ENCODE data around the gene S1PR1. TPM values are rescaled to one million over a fixed set of nuclear protein-coding genes. Genes with fewer than 3 reads are reported as not detected.

Gene S1PR1
- total and polyA plus RNA-seq, 2 donors, result 17.1 to 45.6 TPM

DNA sequence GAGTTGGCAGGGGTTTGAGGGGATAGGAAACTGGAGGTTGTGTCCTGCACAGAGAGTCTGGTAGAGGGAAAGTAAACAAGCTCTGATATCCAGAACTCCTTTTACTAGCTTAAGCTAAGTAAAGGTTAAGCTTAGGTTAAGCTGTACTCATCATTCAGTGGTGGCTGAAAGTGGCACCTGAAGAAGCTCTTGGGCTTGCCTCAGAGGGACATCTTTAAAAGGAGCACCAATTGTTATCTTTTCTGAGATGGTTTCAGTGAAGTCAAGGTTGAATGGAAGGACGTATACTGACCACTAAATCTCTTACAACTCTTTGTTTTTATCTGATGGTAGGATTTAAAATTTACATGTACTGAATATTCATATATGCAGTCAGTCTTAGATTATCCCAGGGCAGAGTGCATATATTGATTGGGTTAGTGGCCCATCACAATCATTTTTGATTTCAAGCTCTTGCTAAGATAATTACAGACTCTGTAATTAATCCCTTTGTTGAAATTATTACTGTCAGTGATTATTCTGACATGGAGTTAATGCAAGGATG is 43.3 kb downstream of the S1PR1 start:
- no peak for DNase-seq (ENCODE audit: low read depth in 6 of 9, low spot score in 9 of 9)
- no peak overlapping the region for H3K4me3 ChIP-seq (ENCODE audit: low read length in 2 of 2)
- H3K27ac ChIP-seq (ENCODE audit: low read depth in 1 of 2, low read length in 1 of 2), result no peak overlapping the region
- H3K4me1 ChIP-seq (ENCODE audit: control insufficient read depth in 2 of 2, insufficient read depth in 2 of 2, low read length in 2 of 2), result peaks cover 2 to 17% of the 10 kb centered on the region in 2 donors
- no peaks in the 10 kb centered on the region for H3K36me3 ChIP-seq (ENCODE audit: control insufficient read depth in 2 of 2, insufficient read depth in 2 of 2, low read length in 1 of 2)
- H3K27me3 ChIP-seq (ENCODE audit: control insufficient read depth in 2 of 2, insufficient read depth in 1 of 2, low read length in 1 of 2), result no peaks in the 10 kb centered on the region
- WGBS, result 97% methylated on average over 1 of the region's 1 CpG
- no peaks in the 10 kb centered on the region for H3K9me3 ChIP-seq (ENCODE audit: control insufficient read depth in 2 of 2, insufficient read depth in 1 of 2, low read length in 1 of 2)

DNA sequence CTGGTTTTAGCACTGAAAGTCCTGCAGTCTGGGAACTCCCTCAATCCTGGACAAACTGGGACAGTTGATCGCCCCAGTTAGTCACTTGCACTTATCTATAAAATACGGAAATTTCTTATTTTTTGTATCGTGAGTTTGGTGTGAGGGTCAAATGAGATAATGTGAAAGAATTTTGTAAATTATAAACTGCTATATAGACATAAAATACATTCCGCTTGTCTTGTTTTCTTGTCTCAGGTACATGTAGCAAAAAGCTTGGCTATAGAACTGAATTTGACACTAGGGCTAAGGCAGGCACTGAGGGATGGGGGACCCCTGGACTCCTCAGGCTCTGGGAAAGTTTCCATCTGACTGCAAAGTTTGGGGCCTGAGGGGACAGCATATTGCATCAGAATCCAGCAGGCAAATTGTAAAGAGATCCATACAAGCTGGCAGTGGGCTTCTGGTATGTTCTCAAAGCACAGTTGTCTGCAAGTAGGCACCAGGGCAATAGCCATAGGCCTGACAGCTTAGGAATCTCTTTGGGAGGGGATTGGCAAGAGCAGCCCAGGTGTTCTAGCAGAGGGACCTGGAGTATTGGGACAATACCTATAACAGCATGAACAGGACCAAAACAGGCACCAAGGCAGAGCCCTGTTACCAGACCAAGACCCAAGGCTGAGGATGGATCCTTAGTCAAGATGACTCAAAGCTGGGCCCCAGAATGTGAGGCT is 44.3 kb downstream of the S1PR1 start:
- DNase-seq (ENCODE audit: low read depth in 6 of 9, low spot score in 9 of 9), result no peak
- no peak overlapping the region for H3K4me3 ChIP-seq (ENCODE audit: low read length in 2 of 2)
- H3K9me3 ChIP-seq (ENCODE audit: control insufficient read depth in 2 of 2, insufficient read depth in 1 of 2, low read length in 1 of 2), result no peaks in the 10 kb centered on the region
- no peaks in the 10 kb centered on the region for H3K27me3 ChIP-seq (ENCODE audit: control insufficient read depth in 2 of 2, insufficient read depth in 1 of 2, low read length in 1 of 2)
- no peak overlapping the region for H3K27ac ChIP-seq (ENCODE audit: low read depth in 1 of 2, low read length in 1 of 2)
- H3K36me3 ChIP-seq (ENCODE audit: control insufficient read depth in 2 of 2, insufficient read depth in 2 of 2, low read length in 1 of 2), result no peaks in the 10 kb centered on the region
- 99% methylated on average over 4 of the region's 4 CpGs for WGBS
- H3K4me1 ChIP-seq (ENCODE audit: control insufficient read depth in 2 of 2, insufficient read depth in 2 of 2, low read length in 2 of 2), result peaks cover 2 to 17% of the 10 kb centered on the region in 2 donors

DNA sequence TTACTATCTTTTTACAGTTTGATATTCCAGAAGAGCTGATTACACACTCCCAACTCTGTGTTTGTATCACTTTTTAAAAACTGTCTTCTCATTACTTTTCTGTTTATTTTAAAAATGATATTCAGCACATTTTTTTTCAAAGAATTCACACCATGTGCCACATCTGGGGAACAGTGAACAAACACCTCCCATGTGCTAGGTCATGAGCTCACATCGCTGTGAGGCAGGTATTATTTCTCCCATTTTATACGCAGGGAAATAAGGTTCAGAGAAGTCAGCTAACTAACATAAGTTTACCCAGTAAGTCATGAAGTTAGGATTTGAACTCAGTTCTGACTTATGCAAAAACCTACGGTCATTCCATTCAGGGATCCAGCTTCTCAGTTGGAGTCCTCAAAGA is 44.9 kb downstream of the S1PR1 start:
- 98% methylated on average over 3 of the region's 3 CpGs for WGBS
- no peaks in the 10 kb centered on the region for H3K36me3 ChIP-seq (ENCODE audit: control insufficient read depth in 2 of 2, insufficient read depth in 2 of 2, low read length in 1 of 2)
- no peak for DNase-seq (ENCODE audit: low read depth in 6 of 9, low spot score in 9 of 9)
- H3K27me3 ChIP-seq (ENCODE audit: control insufficient read depth in 2 of 2, insufficient read depth in 1 of 2, low read length in 1 of 2), result no peaks in the 10 kb centered on the region
- H3K27ac ChIP-seq (ENCODE audit: low read depth in 1 of 2, low read length in 1 of 2), result no peak overlapping the region
- H3K4me1 ChIP-seq (ENCODE audit: control insufficient read depth in 2 of 2, insufficient read depth in 2 of 2, low read length in 2 of 2), result peaks cover 2 to 17% of the 10 kb centered on the region in 2 donors
- no peak overlapping the region for H3K4me3 ChIP-seq (ENCODE audit: low read length in 2 of 2)
- H3K9me3 ChIP-seq (ENCODE audit: control insufficient read depth in 2 of 2, insufficient read depth in 1 of 2, low read length in 1 of 2), result no peaks in the 10 kb centered on the region

DNA sequence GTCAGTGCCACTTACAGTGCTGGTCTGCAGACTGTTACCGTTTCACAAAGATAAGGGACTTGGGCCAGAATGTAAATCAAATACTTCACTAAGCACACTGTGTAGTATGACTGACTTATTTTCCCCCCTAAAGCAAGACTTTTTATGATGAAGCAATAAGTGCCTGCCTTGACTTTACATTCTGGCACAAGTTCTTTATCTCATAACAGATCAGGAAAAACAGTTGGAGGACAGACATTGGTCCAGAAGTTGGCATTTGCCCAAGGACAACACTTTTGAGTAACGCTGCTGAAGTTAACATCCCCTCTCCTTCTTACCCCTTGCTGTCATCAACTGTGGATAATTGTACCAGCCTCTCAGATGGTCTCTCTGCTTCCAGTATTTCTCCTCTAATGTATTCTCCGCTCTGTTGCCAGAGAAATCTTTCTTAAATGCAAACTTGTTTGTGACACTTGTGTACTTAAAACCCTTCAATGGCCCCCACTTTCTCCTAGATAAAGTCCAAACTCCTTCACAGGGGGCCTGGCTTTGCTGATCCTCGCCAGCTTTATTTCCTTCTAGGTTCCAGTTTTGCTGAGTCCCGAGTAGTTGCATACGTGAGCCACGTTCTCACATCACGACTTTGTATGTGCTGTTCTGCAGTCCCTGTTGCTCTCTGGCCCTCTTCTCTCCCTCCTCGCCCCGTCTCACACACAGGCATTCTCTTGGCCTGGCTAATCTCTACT is 45.7 kb downstream of the S1PR1 start:
- no peak overlapping the region for H3K27ac ChIP-seq (ENCODE audit: low read depth in 1 of 2, low read length in 1 of 2)
- no peak for DNase-seq (ENCODE audit: low read depth in 6 of 9, low spot score in 9 of 9)
- H3K4me3 ChIP-seq (ENCODE audit: low read length in 2 of 2), result no peak overlapping the region
- 95% methylated on average over 10 of the region's 10 CpGs for WGBS
- H3K9me3 ChIP-seq (ENCODE audit: control insufficient read depth in 2 of 2, insufficient read depth in 1 of 2, low read length in 1 of 2), result no peaks in the 10 kb centered on the region
- H3K36me3 ChIP-seq (ENCODE audit: control insufficient read depth in 2 of 2, insufficient read depth in 2 of 2, low read length in 1 of 2), result no peaks in the 10 kb centered on the region
- peaks cover 2 to 15% of the 10 kb centered on the region in 2 donors for H3K4me1 ChIP-seq (ENCODE audit: control insufficient read depth in 2 of 2, insufficient read depth in 2 of 2, low read length in 2 of 2)
- H3K27me3 ChIP-seq (ENCODE audit: control insufficient read depth in 2 of 2, insufficient read depth in 1 of 2, low read length in 1 of 2), result no peaks in the 10 kb centered on the region

DNA sequence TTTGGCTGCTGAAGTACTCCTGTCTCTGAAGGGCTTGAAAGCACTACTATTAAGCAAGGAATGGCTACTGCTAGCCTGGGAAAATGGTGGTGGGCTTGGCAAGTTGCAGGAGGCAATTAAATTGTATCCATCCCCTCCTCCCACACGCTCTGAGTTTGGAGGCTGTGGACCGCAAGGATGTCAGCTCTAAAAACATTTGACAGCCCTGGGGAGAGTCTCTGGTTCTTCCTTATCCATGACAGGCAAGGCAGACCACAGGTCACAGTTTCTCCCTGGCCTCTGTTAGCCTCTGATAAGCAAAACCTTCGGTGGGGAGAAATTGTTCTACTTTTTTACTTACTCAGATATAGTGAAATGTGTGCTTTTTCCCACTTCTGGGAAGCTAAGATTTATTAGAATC is 46.6 kb downstream of the S1PR1 start:
- Histone ChIP-seq H3K9me3 (ENCODE audit: control insufficient read depth in 2 of 2, insufficient read depth in 1 of 2, low read length in 1 of 2) (no peaks in the 10 kb centered on the region), H3K27ac (ENCODE audit: low read depth in 1 of 2, low read length in 1 of 2) (no peak overlapping the region), H3K36me3 (ENCODE audit: control insufficient read depth in 2 of 2, insufficient read depth in 2 of 2, low read length in 1 of 2) (no peaks in the 10 kb centered on the region), H3K27me3 (ENCODE audit: control insufficient read depth in 2 of 2, insufficient read depth in 1 of 2, low read length in 1 of 2) (no peaks in the 10 kb centered on the region), H3K4me3 (ENCODE audit: low read length in 2 of 2) (no peak overlapping the region), H3K4me1 (ENCODE audit: control insufficient read depth in 2 of 2, insufficient read depth in 2 of 2, low read length in 2 of 2) (peaks cover 2 to 19% of the 10 kb centered on the region in 2 donors)
- WGBS, result 73% methylated on average over 3 of the region's 3 CpGs
- DNase-seq (ENCODE audit: low read depth in 6 of 9, low spot score in 9 of 9), result no peak

DNA sequence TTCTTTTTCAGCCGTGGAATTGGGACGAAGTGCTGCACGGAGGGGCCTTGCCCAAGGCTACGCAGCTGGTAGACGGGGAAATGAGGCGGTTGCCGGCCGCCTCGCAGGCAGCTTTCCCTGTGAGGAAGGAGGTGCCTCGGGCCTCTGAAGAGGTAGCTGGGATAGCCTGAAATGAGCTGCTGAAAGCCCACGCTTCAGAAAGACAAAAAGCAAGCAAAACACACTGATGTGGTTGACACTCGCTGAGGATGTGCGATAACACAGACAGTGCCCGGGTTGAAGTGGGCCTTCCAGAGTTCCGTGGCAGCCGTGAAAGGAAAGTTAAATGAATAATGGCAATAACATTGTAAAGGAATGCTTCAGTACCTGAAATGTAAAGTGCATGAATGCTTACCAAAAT is 47.2 kb downstream of the S1PR1 start:
- Histone ChIP-seq H3K4me1 (ENCODE audit: control insufficient read depth in 2 of 2, insufficient read depth in 2 of 2, low read length in 2 of 2) (peaks cover 0 to 23% of the 10 kb centered on the region in 2 donors), H3K9me3 (ENCODE audit: control insufficient read depth in 2 of 2, insufficient read depth in 1 of 2, low read length in 1 of 2) (no peaks in the 10 kb centered on the region), H3K36me3 (ENCODE audit: control insufficient read depth in 2 of 2, insufficient read depth in 2 of 2, low read length in 1 of 2) (no peaks in the 10 kb centered on the region), H3K4me3 (ENCODE audit: low read length in 2 of 2) (no peak overlapping the region), H3K27ac (ENCODE audit: low read depth in 1 of 2, low read length in 1 of 2) (no peak overlapping the region), H3K27me3 (ENCODE audit: control insufficient read depth in 2 of 2, insufficient read depth in 1 of 2, low read length in 1 of 2) (no peaks in the 10 kb centered on the region)
- 88% methylated on average over 16 of the region's 16 CpGs for WGBS
- peak in 2 of 9 donors; percentile 44 to 60 for DNase-seq (ENCODE audit: low read depth in 6 of 9, low spot score in 9 of 9)

DNA sequence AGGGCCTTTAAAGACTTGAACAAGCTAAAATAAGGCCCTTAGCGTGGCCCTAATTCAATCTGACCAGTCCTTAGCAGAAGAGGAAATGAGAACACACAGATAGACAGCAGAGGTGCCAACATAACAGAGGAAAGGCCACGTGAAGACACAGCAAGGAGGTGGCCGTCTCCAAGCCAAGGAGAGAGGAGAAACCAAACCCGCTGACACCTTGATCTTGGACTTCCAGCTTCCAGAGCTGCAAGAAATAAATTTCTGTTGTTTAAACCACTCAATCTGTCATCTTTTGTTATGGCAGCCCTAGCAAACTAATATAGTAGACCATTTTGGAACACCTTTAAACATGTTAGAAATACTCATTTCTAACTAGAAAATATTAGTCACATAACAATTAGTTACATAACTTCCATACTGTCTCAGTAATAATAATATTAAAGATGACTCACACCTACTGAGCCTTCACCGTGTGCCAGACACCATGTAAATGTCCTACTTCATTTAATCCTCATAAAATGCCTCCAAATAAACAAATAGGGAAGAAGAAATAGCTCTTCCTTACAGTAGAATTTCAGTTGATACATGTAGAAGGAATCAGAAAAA is 47.9 kb downstream of the S1PR1 start:
- no peak for DNase-seq (ENCODE audit: low read depth in 6 of 9, low spot score in 9 of 9)
- H3K27ac ChIP-seq (ENCODE audit: low read depth in 1 of 2, low read length in 1 of 2), result no peak overlapping the region
- H3K36me3 ChIP-seq (ENCODE audit: control insufficient read depth in 2 of 2, insufficient read depth in 2 of 2, low read length in 1 of 2), result no peaks in the 10 kb centered on the region
- H3K27me3 ChIP-seq (ENCODE audit: control insufficient read depth in 2 of 2, insufficient read depth in 1 of 2, low read length in 1 of 2), result no peaks in the 10 kb centered on the region
- no peaks in the 10 kb centered on the region for H3K9me3 ChIP-seq (ENCODE audit: control insufficient read depth in 2 of 2, insufficient read depth in 1 of 2, low read length in 1 of 2)
- WGBS, result 96% methylated on average over 5 of the region's 5 CpGs
- H3K4me1 ChIP-seq (ENCODE audit: control insufficient read depth in 2 of 2, insufficient read depth in 2 of 2, low read length in 2 of 2), result peaks cover 0 to 27% of the 10 kb centered on the region in 2 donors
- no peak overlapping the region for H3K4me3 ChIP-seq (ENCODE audit: low read length in 2 of 2)

DNA sequence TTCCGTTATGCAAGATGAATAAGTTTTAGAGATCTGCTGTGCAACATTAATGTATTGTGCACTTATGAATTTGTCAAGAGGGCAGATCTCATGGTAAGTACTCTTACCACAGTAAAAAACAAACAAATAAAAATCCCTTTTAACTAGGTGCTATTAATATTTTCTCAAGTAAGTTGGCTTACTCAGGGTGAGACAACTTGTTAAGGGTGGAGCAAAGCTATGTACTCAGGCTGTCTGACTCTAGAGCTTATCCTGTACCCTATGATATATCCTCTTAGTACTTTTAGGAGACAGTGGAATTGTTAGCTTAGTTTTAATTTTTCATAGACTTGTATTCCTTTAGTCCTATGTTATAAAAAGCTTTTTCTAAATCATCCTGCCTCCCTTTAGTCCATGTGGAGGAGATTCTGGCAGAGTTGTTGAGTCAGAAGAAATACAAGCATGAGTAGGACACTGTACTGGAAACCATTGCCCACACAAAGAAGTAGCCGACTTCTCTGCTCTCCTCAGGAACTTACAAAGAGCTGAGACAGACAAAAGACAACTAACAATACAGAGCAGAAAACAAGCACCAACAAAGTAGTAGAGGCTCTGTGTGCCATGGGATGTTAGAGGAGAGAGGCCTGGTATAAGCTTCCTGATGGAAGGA is 49.2 kb downstream of the S1PR1 start:
- H3K4me3 ChIP-seq (ENCODE audit: low read length in 2 of 2), result no peak overlapping the region
- H3K4me1 ChIP-seq (ENCODE audit: control insufficient read depth in 2 of 2, insufficient read depth in 2 of 2, low read length in 2 of 2), result peaks cover 7 to 41% of the 10 kb centered on the region in 2 donors
- H3K36me3 ChIP-seq (ENCODE audit: control insufficient read depth in 2 of 2, insufficient read depth in 2 of 2, low read length in 1 of 2), result no peaks in the 10 kb centered on the region
- no peaks in the 10 kb centered on the region for H3K9me3 ChIP-seq (ENCODE audit: control insufficient read depth in 2 of 2, insufficient read depth in 1 of 2, low read length in 1 of 2)
- no peak for DNase-seq (ENCODE audit: low read depth in 6 of 9, low spot score in 9 of 9)
- H3K27me3 ChIP-seq (ENCODE audit: control insufficient read depth in 2 of 2, insufficient read depth in 1 of 2, low read length in 1 of 2), result no peaks in the 10 kb centered on the region
- no peak overlapping the region for H3K27ac ChIP-seq (ENCODE audit: low read depth in 1 of 2, low read length in 1 of 2)
- WGBS, result 95% methylated on average over 2 of the region's 2 CpGs
